Measurements from ENCODE around the gene CCT5. TPM values are rescaled to one million over a fixed set of nuclear protein-coding genes. Genes with fewer than 3 reads are reported as not detected.

Gene CCT5
- total RNA-seq, 4 donors from 2014 or later: 65.8 to 154 (median 142) TPM

DNA sequence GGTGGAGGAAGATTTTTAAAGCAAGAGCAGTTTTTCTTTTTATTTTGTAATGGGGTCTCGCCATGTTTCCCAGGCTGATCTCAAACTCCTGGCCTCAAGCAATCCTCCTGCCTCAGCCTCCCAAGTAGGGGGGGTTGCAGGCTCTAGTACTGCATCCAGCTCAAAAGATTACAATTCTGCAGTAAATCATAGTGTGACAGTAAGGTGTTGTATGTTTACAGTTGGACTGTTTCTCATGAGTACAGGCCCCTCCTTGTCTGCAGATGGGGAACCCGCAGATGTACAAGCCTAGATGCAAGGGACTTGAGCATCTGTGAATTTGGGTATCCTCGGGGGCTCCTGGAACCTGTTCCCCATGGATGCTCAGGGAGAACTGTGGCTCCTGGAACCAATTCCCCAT, 3.3 kb downstream of the CCT5 start:
- WGBS: 100% methylated on average over 3 of the region's 3 CpGs
- H3K27ac ChIP-seq: no peak overlapping the region
- peaks cover 31% of the 10 kb centered on the region for H3K4me1 ChIP-seq
- H3K36me3 ChIP-seq: peaks cover 36% of the 10 kb centered on the region
- no peaks in the 10 kb centered on the region for H3K9me3 ChIP-seq
- DNase-seq (ENCODE audit: low spot score in 2 of 2): no peak
- no peak overlapping the region for H3K4me3 ChIP-seq
- TF ChIP-seq EP300 (IDR thresholded peaks at IDR 0.05) (no peak), POLR2AphosphoS5 (IDR thresholded peaks at IDR 0.05) (no peak), POLR2A (IDR thresholded peaks at IDR 0.05) (no peak)
- TF ChIP-seq, protein P1, sequence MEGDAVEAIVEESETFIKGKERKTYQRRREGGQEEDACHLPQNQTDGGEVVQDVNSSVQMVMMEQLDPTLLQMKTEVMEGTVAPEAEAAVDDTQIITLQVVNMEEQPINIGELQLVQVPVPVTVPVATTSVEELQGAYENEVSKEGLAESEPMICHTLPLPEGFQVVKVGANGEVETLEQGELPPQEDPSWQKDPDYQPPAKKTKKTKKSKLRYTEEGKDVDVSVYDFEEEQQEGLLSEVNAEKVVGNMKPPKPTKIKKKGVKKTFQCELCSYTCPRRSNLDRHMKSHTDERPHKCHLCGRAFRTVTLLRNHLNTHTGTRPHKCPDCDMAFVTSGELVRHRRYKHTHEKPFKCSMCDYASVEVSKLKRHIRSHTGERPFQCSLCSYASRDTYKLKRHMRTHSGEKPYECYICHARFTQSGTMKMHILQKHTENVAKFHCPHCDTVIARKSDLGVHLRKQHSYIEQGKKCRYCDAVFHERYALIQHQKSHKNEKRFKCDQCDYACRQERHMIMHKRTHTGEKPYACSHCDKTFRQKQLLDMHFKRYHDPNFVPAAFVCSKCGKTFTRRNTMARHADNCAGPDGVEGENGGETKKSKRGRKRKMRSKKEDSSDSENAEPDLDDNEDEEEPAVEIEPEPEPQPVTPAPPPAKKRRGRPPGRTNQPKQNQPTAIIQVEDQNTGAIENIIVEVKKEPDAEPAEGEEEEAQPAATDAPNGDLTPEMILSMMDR (IDR thresholded peaks at IDR 0.05): no peak
- H3K27me3 ChIP-seq: no peaks in the 10 kb centered on the region

DNA sequence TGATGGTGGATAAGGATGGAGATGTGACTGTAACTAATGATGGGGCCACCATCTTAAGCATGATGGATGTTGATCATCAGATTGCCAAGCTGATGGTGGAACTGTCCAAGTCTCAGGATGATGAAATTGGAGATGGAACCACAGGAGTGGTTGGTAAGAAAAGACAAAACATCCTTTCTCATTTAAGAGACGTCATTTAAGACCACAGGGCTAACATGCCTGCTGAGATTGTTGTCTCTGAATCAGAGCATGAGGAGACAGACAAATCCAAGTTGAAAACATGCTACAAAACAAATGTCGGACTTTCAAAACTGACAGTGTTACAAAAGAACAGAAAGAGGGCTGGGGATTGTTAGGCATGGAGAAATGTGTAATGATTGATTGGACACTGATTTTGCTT, 4.6 kb downstream of the CCT5 start:
- H3K27me3 ChIP-seq: no peaks in the 10 kb centered on the region
- no peak overlapping the region for H3K4me3 ChIP-seq
- 48% methylated on average over 2 of the region's 2 CpGs for WGBS
- H3K36me3 ChIP-seq: peaks cover 49% of the 10 kb centered on the region
- no peak overlapping the region for H3K27ac ChIP-seq
- H3K4me1 ChIP-seq: peaks cover 22% of the 10 kb centered on the region
- DNase-seq (ENCODE audit: low spot score in 2 of 2): no peak
- H3K9me3 ChIP-seq: no peaks in the 10 kb centered on the region
- TF ChIP-seq POLR2A (IDR thresholded peaks at IDR 0.05): no peak
- TF ChIP-seq, protein P1 (IDR thresholded peaks at IDR 0.05): no peak
- no peak for TF ChIP-seq EP300 (IDR thresholded peaks at IDR 0.05)
- TF ChIP-seq POLR2AphosphoS5 (IDR thresholded peaks at IDR 0.05): no peak

DNA sequence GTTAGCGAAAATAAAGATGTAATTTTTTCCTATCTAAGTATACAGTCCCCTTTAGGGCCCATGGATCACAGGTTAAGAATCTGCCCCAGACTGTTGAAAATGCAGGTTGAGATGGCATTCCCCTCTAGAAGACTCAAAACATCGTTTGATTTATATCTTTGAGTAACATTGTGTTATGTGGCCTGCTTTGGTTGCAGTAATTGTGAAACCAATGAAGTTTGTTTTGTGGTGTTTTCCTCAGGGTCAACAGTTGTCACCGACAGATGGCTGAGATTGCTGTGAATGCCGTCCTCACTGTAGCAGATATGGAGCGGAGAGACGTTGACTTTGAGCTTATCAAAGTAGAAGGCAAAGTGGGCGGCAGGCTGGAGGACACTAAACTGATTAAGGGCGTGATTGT, 7.8 kb downstream of the CCT5 start:
- H3K36me3 ChIP-seq: peaks cover 81% of the 10 kb centered on the region
- WGBS: 88% methylated on average over 8 of the region's 8 CpGs

DNA sequence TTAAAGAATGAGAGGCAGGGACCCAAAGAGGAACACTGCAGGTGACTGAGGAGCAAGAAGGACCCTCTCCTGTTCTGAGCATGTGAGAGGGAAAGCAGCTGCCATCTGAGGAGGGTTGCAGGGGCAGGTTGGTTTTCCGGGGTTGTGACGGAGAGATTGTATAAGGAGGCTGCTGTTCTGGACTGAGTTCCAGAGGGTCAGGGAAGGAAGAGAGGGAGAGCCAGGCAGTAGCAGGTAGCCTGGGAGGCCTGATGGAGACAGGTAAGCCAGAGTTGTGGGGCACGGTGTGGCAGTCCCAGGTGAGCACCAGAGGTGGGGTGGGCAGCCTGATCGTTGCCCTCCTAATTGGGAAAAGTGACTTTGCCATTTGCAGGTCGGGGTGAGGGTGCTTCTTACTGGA, 9.8 kb downstream of the CCT5 start:
- DNase-seq (ENCODE audit: low spot score in 2 of 2): no peak
- Histone ChIP-seq H3K27me3 (no peaks in the 10 kb centered on the region), H3K9me3 (no peaks in the 10 kb centered on the region), H3K4me1 (no peaks in the 10 kb centered on the region), H3K27ac (no peak overlapping the region), H3K36me3 (peaks cover 98% of the 10 kb centered on the region), H3K4me3 (no peak overlapping the region)
- TF ChIP-seq POLR2A (IDR thresholded peaks at IDR 0.05): no peak
- TF ChIP-seq, protein P1 (IDR thresholded peaks at IDR 0.05): no peak
- no peak for TF ChIP-seq EP300 (IDR thresholded peaks at IDR 0.05)
- TF ChIP-seq POLR2AphosphoS5 (IDR thresholded peaks at IDR 0.05): no peak
- WGBS: 86% methylated on average over 5 of the region's 5 CpGs

More for the DNA sequence above, 7.8 kb downstream of the CCT5 start:
- Histone ChIP-seq H3K27ac (no peak overlapping the region), H3K27me3 (no peaks in the 10 kb centered on the region), H3K4me3 (no peak overlapping the region), H3K4me1 (peaks cover 5% of the 10 kb centered on the region), H3K9me3 (no peaks in the 10 kb centered on the region)
- no peak for DNase-seq (ENCODE audit: low spot score in 2 of 2)
- no peak for TF ChIP-seq POLR2AphosphoS5 (IDR thresholded peaks at IDR 0.05)
- TF ChIP-seq, protein P1 (IDR thresholded peaks at IDR 0.05): no peak
- no peak for TF ChIP-seq EP300 (IDR thresholded peaks at IDR 0.05)
- no peak for TF ChIP-seq POLR2A (IDR thresholded peaks at IDR 0.05)

DNA sequence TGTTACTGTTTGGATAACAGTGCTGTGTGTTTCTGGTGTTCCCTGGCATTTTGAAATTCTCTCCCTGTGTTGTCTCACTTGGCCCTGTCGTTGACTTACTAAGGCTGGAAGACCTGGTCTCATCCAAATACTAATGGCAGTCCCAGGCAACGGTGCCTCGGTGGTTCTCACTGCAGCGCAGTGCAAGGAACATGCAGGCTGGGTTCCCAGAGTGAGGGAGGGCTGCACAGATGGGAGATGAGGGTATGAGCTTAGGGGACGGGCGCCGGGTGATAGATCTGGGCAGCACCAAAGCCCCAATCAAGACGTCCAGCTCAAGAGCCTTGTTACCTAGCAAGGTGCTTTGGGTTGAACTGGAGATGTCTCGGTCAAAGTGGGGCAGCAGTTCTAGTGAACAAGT, 11.0 kb downstream of the CCT5 start:
- Histone ChIP-seq H3K9me3 (no peaks in the 10 kb centered on the region), H3K36me3 (peaks cover 92% of the 10 kb centered on the region), H3K27me3 (no peaks in the 10 kb centered on the region), H3K4me3 (no peak overlapping the region), H3K27ac (no peak overlapping the region), H3K4me1 (no peaks in the 10 kb centered on the region)
- no peak for DNase-seq (ENCODE audit: low spot score in 2 of 2)
- TF ChIP-seq, protein P1 (IDR thresholded peaks at IDR 0.05): no peak
- TF ChIP-seq EP300 (IDR thresholded peaks at IDR 0.05) (no peak), POLR2AphosphoS5 (IDR thresholded peaks at IDR 0.05) (no peak), POLR2A (IDR thresholded peaks at IDR 0.05) (no peak)
- WGBS: 80% methylated on average over 8 of the region's 9 CpGs
